DMS153 treated with DMSO at 0.1 percent for 48 hours (cell line): ENCODE measurements around the gene ARHGEF17.
A peak's percentile ranks its signal among the peaks of the same experiment; 100 is the strongest.

Source experiments
- DNase-seq: peaks from one replicate; lab custom pipeline; 2025; ENCODE audit not compliant: unreplicated experiment; lab: John Stamatoyannopoulos, UW

ARHGEF17 gene

DNA sequence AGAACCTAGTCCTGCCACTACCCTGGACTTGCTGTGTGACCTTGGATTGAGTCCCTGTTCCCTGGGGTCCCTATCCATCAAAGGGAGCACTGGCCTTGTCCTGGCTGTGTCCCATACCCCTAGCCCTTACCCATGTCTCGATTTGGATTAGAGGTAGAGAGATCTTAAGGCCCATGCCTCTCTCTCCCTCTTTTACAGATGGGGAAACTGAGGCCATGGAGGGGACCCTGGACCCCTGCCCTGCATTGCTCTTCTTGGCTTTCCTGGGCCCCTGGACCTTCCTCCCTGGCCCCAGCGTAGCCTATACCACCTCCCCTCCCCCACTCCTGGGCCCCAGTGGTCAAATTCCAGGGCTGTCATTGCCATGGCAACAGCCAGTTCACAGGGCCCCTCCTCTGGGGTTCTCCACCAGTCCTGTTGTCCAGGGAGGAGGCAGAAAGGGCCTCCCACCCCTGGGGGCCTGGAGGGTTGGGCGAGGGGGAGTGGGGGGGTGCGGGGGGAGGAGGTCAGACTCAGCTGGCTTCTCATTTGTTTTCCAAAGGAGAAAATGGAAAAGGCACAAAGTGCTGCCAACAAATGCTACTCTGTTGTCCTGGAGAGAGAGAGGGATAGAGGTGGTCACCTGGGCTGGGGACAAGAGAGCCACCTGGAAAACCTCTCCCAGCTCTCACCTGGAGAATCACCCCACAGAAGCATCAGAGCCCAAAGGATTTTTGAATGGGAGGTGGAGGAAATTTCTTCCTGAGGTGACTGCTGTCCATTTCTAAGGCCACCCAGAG, 23.3 kb downstream of the ARHGEF17 start:
- no peak for DNase-seq

DNA sequence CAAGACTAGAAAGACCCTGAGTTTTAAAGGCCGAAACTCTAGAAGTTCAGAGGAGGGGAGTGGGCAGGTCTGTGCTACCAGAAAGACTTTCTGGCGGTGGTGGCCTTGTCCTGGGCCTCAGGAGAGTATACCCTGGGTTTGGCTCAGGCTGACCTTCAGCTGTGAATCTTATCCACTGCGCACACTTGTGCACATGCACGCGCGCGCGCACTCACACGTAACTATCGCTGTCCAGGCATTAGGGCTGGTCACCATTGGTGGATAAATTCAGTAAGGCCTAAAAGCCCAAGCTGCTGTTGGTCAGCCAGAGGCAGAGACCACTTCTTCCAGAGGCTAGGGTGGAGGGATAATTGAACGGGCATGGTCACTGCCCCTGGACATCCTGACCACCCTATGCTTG, 25.1 kb downstream of the ARHGEF17 start:
- DNase-seq, result no peak

DNA sequence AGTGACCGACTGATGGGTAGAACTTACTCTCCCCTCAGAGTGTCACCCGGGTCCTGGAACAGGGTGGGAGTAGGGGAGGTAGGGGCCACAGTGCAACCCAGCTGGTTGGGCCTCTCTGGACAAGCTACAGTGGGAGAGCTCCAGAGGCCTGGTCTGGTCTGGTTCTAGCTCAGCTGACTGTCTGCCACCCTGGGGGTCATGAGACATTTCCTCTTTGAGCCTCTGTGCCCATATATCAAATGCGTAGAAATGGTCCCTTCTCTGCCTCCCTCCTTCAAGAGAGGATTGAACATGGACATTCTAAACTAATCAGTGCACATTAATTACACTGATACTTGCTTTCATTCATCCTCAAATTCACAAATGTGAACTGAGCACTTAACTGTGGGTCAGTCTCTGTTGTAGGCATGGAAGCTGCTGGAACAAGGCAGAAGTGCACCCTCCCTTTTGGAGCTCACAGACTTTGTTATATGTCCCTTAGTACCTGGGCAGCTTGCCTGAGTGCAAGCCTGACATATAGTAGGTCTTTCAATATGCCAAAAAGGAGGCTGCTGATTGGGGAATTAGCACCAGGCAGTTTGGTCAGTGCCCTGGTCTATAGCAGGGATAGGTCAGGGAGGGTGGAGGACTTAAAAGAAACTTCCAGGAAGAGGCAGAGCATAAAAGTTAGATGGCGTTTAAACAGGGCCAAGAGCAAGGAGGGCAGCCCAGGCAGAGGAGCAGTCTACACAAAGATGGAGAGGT, 25.7 kb downstream of the ARHGEF17 start:
- no peak for DNase-seq

DNA sequence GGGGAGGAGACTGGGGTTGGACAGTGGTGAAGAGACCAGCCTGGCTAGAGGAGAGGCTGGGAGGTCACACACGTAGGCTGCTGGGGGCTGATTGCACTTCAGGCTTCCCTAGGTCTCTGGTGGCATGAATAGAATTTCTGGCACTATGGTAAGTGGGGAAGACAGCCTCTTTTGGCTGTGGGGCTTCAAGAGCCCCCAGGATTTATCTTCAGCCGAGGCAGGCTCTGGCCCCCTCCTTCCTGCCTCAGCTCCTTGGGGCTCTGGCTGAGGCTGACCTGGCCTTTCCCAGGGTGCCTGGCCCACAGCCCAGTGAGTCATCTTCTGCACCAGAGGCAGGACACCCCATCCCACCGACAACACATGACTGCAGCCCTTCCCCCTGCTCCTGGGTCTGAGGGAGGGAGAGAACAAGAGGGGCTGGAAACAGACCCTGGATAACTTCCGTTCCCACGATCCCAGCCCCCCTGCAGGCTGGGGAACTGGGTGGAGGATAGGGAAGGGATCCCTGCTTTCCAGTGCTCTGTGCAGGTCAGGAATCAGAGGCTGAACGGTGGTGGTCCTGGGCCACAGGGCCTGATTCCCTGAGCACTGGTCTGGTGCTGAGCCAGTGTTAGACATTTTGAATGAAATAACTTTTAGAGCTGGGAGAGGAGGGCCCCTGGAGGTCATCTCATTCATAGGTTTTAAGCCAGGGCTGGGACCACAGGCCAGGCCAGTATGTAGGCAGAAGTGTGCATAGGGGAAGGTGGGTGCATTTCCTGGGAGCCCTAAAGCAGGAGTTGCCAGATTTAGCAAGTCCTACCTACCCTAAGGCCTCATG, 26.5 kb downstream of the ARHGEF17 start:
- DNase-seq, result no peak

DNA sequence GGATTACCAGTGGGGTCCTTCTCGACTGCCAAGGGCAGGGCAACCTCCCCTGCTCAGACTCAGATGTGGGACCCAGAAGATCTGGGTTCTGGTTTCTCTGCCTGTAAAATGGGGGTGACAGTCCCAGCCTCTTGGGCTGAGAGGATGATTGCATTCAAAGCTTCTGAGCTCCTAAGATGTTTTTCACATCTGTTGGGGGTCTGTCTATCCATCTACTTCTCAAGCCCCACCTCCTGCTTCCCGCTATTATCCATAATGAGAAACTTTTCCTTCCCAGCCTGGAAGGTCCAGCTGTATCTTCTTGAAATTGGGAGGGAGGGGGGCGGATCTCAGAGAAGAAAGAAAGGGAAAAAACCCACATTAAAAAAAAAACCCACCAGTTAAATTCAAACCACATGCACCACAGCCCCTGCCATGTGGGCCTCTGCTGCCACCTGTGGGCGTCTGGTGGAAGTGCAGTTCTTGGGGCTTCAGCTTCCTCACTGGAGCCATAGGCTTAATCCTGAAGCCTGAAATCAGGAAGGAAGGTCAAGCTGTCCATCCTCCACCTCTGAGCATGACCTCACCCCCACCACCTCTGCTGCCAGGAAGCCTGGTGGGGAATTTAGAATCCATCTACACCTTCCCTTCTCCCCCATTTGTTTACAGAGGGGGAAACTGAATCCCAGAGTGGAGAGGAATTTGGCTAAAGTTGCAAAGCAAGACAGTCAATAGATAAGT, 27.3 kb downstream of the ARHGEF17 start:
- DNase-seq, result peak; percentile 54

DNA sequence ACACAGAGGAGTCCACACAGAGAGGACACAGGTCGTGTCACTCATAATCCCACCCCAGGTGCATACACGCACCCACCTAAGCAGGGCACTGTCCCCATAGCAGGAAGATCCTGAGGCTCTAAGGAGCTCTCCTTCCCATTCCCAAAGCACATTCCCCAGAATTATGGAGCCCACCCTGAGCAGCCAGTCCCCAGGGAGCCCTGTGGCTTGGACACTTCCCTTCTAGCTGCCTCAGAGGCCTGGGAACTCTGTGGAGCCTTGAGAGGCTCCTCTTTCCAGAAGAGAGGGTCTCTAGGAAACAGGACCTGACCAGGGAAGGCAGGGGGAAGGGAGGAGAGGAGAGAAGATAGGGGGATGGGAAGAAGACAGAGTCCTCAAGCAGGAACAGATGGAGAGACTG, 29.8 kb downstream of the ARHGEF17 start:
- no peak for DNase-seq

DNA sequence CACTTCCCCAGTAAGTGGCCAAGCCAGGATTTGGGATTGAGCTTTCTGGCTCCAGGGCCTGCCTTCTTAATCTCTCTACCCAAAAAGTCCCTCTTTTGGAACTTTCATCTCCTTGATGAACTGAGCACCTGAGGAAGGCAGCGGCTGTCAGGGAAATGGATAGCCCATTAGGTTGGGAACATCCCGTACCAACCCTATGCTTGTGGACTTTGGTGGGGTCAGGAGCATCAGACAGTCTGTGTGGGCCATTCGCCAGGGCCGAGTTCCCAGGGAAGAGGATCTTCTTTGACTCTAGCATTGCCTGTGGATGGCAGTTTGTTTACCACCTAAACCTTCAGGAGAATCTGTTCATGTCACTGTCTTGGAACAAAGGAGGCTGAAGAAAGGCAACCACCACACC, 30.2 kb downstream of the ARHGEF17 start:
- no peak for DNase-seq

DNA sequence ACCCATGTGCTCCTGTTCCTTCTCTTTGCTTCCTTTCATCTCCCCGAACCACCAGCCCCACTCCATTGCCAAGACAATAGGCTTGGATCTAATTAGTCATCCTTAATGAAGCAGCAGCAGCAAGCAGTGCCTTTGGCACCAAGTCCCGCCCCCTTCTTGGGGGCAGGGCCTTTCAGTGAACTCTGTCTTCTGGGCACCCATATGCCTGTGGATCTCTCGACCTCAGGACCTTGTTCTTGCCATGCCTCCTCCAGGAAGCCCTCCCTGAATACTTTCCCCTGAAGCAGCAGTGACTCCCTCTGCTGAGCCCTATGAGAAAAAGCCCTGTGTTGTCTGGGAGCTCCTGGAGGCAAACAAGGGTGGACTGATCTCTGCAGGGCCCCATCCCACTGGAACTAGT, 32.1 kb downstream of the ARHGEF17 start:
- no peak for DNase-seq

DNA sequence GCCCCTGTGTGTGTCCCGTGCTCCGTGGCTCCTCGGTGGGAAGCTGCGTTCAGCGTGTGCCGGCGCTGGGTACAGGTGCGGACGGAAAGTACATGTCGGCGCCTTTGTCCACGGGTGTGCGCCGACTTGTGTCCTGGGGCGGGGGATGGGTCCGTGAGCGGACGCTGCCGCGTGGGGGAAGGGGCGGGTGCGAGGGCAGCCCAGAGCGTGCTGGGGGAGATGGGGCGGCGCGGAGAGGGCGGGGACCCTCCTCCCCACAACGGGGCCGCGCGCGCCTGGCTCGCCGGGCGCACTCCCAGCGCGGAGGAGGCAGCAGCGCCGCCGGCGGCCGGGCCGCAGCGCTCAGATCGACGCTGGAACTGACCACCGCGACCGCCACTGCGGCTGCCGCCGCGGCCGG, 34.6 kb downstream of the ARHGEF17 start:
- no peak for DNase-seq

DNA sequence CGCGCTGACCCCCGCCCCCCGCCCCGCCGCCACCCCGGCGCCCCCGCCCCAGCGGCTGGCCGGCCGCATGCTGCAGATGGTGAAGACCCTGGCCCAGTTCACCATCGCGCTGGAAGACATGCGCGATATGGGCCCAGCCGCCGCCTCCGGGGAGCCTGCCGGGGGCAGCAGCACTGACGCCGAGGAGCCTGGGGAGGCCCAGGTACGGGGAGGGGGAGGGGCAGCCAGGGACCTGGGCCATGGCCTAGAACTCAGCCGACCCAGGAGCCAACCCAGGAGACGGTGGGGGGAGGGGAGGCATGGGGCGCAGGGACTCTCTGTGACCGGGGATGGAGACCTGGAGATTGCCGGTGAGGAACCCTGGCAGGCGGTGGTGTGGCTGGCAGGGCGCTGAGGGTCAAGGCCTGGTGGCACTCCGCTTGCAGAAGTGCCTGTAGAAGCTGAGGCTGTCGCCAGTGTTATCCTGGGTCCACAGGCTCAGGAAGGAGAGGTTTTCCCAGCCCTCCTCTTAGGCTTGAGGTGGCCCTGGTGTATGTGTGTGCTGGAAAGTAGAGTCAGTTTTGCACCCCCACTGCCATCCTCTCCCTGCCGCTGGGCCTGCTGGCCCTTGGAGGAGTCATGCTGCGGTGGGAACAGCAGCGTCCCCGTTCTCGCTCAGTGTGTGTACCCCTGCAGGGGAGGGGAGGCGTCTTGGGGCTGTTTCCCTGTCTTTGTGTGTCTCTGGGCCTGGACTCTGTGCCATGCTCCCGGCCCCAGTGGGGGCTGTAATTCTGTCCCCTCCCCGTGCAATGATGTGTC, 35.2 kb downstream of the ARHGEF17 start:
- DNase-seq, result no peak

DNA sequence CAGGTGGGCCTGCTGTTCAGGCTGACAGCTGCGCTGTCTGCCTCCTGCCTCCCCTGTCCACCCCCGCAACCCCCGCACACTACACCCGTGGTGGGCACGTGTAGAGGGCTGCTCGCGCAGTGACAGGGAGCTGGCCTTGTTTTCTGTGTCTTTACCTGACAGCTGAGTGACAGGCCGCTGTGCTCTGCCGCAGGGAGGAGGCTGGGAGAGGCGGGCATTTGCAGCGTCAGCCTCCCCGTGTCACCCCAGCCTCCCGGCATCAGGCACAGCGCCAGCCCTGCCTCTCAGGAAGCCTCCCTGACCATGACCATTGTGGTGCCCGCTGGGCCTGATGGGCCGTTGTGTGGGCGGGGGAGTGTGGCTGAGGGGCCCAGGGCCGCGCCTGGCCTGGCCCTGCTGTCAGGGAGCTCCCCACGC, 36.1 kb downstream of the ARHGEF17 start:
- no peak for DNase-seq

DNA sequence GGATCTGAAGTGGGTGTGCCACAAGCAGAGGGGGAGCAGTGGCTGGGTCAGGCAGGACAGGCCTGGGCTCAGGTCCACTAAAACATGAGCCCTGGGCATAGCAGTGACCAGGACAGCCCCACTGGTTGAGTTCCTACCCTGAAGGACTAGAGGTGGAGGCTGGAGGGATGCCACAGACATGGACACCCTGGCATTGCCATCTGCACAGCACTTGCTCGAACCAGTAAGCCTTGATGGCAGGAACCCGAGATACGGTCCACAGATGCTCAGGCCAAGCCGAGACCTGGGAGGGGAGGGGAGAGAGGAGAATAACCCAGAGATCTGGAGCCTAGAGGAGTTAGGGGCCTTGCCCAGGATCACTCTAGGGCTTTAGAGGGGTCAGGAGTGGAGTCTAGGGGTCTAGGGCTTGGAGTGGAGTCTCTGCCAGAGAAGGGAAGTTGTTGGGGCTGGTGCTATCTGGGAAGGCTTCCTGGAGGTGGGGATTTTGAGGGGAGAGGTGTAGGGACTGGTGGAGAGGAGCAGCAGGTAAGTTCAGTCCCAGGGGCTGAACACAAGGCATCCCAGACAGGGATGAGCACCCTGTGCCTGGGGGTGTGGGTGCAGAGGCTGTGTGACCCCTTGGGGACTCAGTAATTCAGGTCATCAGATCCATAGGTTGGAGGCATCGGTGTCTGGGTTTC, 37.5 kb downstream of the ARHGEF17 start:
- no peak for DNase-seq

DNA sequence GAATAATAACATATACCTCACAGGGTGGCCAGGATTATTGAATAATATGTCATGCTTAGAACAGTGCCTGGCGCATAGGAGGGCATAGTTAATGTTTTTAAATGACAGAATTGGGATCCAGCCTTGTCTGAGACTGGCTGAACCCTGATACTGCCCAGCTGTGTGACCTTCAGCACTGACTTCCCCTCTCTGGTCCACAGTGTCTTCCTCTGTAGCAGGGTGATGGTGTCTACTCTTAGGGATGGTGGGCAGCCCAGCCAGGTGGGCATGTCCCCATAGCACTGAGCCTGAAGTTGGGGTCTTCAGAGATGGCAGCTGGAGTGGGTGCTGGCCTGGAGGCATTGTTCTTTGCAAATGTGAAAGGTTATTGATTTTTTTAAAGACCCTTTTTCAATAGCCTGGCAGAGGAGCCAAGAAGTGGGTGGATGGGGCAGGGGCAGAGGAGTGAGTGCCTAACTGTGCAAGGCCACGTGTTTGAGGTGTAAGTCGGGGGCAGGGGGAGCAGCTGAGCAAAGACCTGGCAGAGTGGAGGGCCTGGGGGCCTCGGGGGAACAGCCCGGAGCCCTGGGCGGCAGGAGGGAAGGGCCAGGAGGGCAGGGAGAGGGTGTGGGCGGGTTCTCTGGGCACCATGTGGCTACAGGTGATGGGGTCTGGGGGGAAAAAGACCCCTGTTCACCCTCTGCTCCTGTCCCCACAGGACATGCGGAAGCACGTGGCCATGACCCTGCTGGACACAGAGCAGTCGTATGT, 38.3 kb downstream of the ARHGEF17 start:
- no peak for DNase-seq

DNA sequence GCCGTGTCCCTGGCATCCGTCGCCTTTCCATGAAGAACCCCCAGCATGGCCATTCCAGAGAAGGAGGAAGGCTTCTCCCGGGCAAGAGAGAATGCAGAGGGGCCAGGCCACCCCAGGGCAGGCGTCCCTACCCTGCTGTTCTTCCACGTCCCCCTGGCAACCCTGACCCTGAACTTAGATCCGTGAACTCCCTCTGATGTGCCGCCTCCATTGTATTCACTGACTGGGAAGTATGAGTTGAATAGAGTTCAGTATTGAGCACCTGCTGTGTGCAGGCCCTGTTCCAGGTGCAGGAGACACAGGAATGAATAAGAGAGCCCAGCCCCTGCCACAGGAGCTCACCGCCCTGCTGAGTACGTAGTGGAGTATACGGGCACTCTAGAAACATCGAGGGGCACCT, 39.0 kb downstream of the ARHGEF17 start:
- no peak for DNase-seq

DNA sequence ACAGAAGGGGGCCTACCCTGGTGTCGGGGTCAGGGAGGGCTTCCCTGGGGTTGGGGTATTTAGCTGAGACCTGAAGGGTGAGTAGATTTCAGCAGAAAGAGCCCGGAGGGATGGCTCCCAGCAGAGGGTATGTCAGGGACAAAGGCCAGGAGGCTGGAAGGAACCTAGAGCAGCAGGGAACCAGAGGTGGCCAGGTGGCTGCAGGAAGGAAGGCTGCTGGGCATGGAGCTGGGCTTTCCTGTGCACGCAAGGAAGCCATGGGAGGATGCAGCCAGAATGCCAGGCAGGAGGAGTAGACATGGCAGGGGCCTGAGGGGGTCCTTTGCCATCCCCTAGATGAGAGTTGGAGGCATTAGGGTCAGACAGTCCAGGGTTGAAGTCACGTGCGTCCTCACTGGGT, 40.8 kb downstream of the ARHGEF17 start:
- DNase-seq, result no peak

DNA sequence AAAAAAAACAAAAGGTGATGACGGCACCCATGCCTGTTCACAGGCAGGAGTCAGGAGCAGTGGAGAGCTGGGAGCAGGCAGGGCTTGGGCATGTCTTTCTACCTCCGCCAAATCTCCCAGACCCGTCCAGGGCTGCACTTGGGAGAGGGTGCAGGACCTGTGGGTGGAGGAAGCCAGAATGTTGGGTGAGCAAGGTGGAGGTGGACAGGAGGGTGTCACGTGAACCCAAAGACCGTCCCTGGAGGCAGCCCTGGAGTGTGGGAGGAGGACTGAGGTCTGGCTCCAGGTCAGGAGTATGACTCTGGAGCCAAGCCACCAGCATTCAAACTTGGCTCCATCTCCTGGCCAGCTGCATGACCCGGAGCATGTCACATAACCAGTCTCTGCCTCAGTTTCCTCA, 41.6 kb downstream of the ARHGEF17 start:
- no peak for DNase-seq

DNA sequence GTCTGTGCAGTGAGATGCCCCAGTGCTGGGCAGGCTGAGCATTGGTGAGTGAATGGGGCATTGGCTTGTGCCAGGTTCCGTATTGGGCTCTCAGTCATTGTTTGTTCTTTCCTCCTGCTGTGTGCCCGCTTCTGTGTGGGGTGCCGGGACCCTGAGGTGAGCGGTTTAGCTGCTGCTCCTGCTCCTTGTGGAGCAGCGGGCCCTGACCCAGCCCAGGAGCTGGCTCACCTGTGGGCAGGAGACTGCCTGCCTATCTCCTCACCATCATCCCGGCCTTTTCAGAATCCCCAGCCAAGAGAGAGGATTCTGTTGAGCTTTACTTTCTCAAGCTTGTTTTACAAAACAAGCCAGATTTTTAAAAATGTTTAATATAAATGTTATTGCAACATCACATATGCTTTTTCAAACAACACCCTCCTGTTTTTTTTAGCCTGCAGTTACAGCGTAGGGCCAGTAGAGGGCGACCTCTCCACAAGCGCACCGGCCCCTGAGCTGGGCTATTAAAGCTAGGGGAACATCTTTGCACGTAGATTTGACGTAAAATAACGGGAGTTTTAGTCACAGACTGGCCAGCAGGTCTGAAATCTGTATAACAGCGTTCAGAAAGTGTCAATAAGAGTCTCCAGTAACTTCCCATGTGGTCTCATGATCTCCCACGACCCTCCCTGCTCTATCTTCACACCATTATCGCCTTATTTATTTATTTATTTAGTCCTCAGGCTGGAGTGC, 43.0 kb downstream of the ARHGEF17 start:
- peak; percentile 64 for DNase-seq

DNA sequence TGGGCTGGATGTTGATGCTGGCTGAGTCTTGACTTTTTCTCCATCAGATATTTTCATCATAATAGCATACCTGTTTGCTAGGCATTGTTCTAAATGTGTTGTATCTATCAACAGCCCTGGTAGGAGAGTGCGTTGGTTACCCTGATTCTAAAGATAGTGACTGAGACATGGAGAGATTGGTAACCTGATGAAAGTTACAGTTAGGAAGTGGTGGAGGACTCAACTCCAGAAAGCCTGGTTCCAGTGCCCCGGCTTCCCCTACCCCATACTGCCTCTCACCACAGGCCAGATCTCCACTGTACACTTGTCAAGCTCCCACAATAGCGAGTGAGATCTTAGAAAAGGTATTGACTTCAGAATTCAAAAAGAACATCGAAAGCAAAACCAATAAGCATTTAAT, 45.3 kb downstream of the ARHGEF17 start:
- no peak for DNase-seq
